NCI-H748 treated with DMSO at 0.1 percent for 48 hours (cell line): Measurements from ENCODE around the gene CLEC3B.

Experiments
- DNase-seq: peaks from one replicate; lab custom pipeline; 2025; lab: John Stamatoyannopoulos, UW

Gene CLEC3B

DNA sequence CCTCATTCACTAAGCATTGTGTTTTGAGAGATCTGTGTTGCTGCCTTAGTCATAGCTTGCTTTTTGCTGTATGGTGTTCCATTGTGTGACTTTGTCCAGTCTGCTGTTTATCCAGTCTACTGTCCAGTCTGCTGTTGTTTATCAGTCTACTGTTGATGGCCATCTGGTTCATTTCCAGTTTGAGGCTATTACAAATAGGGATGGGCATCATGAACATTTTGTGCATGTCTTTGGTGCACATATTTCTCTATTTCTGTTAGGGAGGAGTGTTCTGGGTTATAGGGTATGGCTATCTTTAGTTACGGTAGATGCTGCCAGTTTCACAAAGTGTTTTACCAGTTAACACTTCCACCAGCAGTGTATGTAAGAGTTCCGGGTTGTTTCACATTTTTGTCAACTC lies 22.2 kb upstream of the CLEC3B start:
- DNase-seq, result no peak

DNA sequence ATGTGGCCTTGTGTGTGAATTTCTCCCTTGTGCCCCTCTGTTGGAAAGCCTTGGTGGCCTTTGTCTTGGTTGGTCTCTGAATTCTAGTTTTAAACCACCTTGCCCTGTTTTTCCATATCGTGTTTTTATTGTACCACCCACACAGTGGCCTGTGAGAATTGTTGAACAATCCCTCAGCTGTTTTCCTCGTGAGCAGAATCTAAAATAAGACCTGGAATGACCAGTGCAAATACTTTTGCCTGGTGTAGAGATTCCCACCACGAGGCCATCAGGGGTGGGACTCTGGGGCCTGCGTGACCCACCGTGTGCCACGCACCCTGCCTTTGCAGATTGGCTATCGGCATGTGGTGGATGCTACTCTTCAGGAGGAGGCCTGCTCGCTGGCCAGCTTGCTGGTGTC lies 19.0 kb upstream of the CLEC3B start:
- no peak for DNase-seq

DNA sequence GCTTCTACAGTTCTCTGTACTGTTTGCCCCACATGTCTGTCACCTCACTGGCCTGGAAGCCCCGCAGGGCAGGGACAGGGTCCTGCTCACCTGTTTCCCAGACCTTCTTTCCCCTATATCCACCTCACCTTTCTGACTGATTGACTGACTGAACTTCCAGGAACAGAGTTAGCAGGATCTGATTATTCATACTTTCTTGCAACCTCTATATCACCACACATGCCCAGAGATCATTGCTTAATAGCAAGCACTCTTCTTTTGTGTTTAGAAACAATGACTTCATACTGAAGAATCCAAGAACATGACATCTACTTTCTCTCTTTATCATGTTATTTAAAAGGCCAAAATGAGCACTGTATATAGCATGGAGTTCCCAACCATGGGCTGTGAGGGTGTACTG lies 18.0 kb upstream of the CLEC3B start:
- DNase-seq, result no peak

DNA sequence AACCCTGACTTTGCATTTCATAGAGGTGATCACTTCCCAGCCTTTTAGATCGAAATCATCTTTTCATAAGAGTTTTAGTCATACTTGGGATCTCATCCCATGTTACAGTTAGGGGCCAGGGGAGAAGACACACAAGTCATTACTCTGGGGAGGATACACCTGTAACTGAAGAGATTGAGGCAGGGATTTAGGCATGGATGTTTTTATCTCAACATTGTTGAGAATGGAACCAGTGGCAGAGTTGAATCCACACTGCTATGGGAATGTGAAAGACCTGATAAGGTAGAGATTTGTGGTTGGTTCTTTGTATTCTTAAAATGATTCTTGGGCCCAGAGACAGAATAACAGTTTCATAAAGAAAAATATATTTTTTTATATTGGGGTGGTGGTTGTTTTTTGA lies 16.2 kb upstream of the CLEC3B start:
- DNase-seq, result no peak

DNA sequence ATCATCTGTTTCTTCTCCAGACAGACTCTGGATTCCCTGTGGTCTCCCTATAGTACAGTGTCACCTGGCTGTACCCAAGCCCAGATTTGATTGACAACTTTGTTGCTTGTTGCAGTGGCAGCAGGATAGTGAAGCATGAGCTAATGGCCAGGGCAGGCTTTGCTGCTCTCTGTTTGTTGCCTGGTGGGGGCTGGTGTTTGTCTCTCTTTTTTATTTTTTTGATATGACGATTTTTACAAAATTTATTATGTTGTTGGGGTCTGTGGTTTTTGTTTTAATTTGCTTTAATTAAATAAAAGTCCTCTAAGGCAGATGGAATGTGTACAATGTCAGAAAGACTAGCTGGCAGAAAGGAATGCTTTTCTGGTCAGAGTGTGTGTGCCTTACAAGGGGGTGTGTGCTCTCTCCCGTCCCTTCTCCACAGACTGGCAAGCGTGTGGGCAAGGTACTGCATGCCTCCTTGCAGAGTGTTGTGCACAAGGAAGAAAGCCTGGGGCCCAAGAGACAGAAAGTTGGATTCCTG lies 15.2 kb upstream of the CLEC3B start:
- no peak for DNase-seq

DNA sequence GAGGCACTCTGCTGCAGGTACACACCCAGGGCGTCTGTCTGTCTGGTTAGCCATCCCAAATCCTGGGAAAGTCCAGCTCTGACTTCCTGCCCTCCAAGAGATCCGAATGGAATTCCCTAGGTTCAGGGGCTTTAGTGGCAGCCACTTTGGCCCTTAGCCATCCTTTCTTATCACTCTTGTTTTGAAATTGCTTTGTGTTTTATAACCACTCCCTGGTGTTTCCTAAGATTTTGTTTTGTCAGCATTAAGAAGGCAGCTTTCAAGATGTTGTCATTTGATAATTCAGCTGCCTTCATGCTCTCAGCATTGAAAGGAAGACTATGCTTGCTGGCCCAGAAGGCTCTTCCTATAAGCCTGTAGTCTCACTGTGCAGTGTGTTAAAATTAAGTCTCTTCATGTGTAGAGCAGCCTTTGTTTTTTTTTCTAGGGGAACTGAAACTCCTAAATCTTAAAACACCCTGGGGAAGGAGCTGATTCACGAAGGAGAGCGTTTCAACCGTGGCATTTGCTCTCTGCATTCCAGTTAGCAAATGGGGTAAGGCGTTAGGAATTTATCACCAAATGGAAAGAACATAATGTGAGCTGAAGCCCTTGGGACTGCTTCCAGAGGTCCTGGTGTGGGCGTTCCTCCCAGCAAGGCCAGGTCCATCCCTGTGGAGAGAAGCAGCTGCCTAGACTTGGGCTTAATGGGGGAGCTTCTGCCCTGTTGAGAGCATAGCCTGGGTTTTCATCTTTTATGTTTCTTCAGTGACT lies 14.2 kb upstream of the CLEC3B start:
- DNase-seq, result no peak

DNA sequence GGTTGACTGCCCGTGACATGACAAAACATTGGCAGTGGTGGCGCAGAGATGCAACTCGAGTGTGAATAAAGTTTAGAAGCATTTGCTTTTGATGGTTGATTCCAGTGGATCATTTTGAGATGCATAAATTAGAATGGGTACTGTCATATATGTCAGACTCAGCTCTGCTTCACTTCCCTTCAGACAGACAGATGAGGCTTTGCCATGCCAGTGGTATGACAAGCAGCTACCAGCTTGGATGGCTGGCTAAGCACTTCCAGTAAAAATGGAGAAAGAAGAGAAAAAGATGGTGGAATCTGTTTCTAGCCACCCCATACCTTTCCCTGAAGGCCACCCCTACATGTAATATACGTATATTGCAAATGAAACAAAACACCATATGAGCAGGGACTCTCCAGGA lies 13.5 kb upstream of the CLEC3B start:
- no peak for DNase-seq

DNA sequence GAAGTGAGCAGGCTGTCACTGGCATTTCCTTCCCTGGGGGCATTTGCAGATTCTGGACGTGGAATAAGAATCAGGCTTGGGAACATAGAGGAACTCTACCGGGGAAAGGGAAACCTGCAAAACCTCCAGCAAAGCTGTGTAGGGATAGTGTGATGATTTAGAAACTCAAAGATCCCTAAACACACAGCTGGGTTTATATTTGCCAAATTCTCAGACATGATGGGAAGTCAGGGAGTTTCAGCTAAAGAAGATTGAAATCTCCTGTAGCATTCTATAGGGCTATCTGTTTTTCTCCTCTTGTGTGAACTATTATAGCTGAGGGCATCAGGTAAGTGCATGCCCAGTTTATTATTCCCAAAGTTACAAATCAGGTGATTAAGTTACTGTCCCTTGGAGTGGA lies 9.2 kb upstream of the CLEC3B start:
- DNase-seq, result no peak

DNA sequence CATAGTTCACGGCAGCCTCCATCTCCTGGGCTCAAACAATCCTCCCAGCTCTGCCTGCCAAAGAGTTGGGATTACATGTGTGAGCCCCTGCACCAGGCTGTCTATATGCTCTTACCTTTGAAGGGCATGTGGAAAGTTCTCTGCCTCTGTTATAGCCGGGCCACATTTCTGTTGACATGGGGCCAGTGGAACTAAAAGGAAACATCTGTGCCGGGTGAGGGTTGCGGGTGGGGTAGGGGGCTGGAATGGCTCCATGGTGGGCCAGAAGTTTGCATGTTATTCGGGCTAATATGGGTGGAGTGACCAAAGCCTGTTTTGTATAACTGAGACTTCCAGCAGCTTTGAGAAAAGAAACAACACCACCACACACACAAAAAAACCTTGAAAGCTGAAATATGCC lies 8.3 kb upstream of the CLEC3B start:
- DNase-seq, result no peak

DNA sequence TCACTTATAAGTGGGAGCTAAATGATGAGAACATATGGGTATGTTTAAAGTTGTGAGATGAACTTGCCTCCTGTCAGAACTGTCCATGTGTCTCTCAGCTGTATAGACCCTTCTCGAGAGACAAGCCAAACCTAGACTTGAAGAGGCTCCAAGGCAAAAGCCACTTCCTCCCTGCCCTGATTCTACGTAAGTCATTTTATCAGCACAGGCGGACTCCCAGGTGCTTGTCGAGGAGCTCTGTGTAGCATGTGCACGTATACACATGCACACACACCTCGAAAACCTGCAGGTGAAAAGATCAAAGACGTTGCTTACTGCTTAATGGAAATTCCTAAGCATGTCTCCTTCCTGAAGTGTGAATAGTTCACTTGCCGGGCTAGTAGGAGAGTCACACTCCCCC lies 5.6 kb upstream of the CLEC3B start:
- DNase-seq, result no peak

DNA sequence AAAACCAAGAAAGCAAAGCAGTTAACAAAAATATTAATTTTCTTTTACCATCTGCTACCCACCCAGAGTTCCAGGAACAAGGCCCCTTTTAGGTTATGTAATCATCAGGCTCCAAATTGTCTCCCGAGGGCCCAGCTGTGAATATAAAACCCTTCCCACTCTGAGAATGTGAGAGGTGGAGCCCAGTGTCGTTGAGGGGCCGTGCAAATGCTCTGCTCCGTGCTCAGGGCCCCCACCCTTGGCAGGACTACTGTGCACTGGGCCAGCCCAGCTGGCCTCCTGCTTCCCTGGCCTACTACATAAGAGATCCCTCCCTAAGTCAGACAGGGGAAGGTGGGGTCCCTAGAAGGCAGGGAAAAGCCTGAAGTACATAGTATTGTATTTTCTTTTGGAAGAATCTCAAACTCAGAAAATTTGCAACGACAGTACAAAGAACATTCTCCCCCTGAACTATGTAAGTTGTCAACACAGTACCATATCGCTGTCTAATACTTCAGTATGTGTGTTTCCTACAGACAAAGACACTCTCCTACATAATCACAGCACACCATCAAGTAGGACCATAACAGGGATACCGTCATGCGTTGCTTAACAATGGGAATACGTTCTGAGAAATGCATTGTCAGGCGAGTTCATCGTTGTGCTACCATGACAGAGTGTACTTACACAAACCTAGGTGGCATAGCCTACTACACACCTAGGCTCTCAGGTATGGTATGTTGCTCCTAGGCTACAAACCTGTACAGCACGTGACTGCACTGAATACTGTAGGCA lies 4.4 kb upstream of the CLEC3B start:
- no peak for DNase-seq

DNA sequence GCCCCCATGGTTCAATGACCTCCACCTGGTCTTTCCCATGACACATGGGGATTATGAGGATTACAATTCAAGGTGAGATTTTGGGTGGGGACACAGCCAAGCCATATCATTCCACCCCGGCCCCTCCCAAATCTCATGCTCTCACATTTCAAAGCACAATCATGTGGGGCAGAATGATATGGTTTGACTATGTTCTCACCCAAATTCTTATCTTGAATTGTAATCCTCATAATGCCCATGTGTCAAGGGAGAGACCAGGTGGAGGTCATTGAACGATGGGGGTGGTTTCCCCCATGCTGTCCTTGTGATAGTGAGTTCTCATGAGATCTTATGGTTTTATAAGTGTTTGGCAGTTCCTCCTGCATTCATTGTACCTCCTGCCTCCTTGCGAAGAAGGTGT lies 2.4 kb upstream of the CLEC3B start:
- DNase-seq, result no peak

DNA sequence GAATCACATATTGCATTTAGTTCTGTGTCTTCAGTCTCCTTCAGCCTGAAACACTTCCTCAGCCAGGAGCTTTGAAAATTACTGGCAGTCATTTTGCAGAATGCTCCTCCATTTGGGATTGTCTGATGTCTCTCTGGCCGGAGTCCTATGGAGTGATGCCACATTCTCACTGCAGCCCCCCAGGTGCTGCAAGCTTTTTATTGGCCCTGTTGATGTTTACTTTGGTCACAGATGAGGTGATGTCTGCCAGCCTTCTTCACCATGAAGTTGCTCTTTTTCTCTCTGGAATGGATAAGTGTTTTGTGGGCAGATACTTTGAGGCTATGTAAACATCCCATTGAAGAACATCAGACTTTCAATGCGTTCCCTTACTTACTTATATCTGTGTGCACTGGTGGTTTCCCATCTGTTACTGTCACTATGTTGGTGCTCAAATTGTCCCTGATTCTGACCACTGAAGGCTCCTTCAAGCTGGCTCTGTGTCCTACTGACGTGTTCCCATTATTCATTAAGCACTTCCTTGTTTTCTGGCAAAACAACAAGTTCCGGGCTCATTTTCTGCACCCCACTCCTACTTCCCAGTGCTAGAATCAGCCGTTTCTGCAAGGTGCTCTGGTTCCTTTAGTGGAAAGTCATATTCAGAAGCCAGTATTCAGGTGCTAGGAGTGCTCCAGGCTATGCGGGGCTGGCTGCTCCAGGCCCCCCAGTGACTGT lies 1.4 kb upstream of the CLEC3B start:
- no peak for DNase-seq

DNA sequence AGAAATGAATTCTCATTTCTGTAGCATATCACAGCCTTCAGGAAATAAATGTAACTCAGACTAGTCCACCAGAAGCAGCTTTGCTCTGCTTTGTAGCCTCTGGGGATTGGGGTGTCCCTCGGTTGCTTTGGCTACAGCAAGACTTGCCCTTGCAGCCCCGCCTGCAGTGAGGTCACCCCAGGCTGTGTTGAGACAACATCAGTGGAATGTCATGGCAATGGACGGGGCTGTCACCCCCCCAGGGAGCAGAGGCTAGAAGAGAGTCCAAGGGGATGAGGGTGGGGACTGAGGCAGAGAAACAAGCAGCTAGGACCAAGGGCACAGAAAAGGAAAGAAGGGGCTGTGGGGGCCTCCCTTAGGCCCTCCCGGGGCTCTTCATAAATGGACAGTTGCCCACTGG lies 854 bp downstream of the CLEC3B start:
- no peak for DNase-seq

DNA sequence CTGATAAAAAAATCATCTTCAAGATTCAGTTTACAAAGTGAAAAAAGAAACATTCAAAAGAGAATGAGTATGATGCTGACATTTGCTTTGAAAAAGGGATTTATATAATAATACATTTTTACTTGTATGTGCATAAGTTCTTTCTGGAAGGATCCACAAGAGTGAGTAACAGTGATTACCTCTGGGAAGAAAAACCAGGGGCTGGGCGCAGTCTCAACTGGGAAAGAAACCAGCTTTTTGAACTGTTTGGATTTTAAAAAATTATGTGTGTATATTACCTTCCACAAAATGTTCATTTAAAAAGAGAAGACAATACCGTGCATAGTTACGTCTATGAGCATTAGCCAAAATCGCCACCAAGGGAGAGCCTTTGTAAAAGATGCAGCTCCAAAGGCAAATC lies 1.3 kb downstream of the CLEC3B start:
- DNase-seq, result no peak

DNA sequence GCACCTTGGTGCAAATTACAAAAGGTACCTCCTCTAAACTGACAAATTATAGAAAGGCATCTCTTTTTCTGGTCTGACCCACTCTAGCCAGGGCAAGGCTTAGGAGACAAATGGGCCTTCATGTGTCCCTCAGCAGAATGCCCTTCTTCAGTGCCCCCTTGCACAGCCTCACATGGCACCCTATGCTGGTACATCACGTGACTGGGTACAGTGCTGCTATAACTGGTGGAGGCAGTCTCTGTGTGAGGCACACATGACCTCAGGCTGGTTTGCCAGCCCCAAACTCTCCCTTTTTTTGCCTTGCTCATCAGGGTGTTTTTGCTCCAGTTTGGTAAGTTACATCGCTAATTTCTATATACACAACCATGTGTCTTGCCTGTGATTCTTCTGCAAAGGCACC lies 3.1 kb downstream of the CLEC3B start:
- DNase-seq, result no peak

DNA sequence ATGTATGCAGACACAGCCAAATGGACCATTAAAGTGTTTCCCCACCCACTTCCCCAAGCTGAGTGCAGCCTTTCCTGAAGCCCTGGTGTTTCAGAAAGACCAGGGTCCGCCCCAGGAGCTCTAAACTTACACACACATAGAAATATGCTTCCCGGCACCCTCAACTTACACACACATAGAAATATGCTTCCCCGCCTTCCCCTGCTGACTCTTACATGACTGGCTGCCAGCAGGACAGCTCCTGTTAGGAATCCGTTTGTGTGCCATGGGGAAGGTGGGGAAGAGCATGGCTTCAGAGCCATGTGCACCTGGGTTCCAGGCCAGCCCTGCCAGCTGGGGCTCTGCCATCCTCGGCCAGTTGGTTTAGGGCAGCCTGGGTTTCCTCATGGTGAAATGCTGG lies 3.6 kb downstream of the CLEC3B start:
- DNase-seq, result no peak

DNA sequence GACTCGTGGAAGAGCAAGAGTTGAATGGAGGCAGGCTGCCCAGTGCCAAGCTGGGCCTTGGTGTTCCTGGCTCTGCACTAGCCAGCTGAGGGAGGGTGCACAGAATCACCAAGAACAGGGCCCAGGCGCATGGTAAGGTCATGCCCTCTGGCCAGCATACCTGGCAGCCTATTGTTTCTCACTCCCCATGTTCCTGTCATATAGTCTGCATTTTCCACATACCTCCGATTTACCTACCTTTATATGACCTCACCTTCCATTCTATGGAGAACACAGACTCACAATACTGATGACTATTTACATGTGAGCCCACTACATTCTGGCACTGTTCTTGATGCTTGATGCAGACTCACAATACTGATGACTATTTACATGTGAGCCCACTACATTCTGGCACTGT lies 5.4 kb downstream of the CLEC3B start:
- no peak for DNase-seq

DNA sequence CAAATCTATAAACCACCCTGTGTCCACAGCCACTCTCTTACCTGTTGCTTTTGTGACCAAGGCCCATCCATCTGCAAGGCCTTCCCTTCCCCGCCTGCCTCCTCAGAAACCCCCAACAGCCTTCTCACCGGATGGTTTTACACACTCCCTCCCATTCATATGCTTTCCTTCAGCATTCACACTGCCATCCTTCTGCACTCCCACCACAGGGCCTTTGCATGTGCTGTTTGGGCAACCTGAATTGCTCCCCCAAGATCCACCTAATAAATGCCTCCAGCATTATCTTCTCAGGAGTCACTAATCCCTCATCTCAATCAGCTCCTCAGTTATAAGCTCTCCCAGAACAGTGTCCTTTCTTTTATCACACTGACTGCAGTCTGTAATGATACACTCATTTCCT lies 6.0 kb downstream of the CLEC3B start:
- no peak for DNase-seq

DNA sequence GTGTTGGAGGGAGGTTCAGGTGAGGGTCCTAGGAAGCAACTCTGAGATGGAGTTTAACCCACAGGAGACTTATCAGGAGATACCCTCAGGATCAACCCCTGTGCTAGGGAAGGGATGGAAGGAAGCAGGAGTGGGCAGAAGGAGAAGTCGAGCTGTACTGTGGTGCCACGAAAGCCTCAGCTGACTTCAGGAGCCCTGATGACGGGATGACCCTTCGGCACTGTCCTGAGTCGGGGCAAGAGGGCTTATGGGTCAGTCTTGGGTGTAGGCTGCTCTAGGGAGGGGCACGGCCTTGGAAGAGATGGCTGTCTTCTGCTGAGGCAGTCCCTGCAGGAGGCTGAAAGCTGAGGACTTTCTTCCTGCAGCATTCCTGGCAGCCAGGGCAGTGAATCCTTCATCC lies 7.7 kb downstream of the CLEC3B start:
- no peak for DNase-seq

DNA sequence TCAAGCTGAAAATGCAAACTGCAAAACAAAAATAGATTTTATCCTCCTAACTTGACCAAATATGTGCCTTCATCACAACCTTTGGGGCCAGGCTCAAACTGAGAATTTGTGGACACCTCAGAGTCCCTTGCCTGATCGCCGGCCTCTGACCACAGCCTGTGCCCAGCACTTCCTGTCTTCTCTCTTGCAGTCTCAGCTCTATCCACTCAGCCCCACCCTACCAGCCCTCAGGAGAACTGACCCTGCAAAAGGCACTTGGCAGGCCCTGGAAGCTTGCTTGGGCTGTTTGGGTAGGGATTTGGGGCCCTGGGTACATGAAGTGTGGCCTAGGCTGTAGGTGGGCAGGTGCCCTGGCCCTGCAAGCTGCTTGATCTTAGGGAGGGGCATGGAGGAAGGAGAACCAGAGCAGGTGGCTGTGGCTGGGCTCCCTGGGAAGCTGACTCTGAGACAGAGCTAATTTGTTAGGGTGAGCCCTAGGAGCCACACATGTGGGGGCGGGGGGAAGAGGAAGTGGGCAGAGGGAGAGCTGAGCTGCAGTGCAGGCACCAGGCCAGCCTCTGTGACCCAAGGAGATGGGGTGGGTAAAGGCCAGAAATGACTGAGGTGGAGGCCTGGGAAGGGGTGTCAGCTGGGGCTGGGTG lies 8.6 kb downstream of the CLEC3B start:
- no peak for DNase-seq
